K562 (cell line): ENCODE measurements around the gene EHMT2. TPM values are rescaled to one million over a fixed set of nuclear protein-coding genes. Genes with fewer than 3 reads are reported as not detected.

Source experiments
- CCNT2 ChIP-seq: IDR thresholded peaks from 2 replicates; pipeline ENCODE4 v1.6.1; 2011; ENCODE audit warnings: borderline replicate concordance, low read depth, mild to moderate bottlenecking, moderate library complexity, mixed read lengths, low read length; ENCODE audit not compliant: insufficient read length; ENCODE audit errors: extremely low read depth
- FOSL1 ChIP-seq: fragments of 200-800 bp; sonication (Bioruptor generic); conservative IDR thresholded peaks from 2 replicates; pipeline ENCODE4 v1.6.1; 2016; ENCODE audit warnings: missing genetic modification characterization, missing compliant biosample characterization
- GATA2 ChIP-seq: sonication (generic); formaldehyde crosslinking; IDR thresholded peaks from 2 replicates; pipeline ENCODE4 v1.4.0; 2020; ENCODE audit warnings: mild to moderate bottlenecking, missing genetic modification reagents
- HMGN3 ChIP-seq: IDR thresholded peaks from 2 replicates; pipeline ENCODE4 v1.6.1; 2011; ENCODE audit warnings: borderline replicate concordance, low read depth, mild to moderate bottlenecking, mixed read lengths, low read length; ENCODE audit not compliant: insufficient read length; ENCODE audit errors: extremely low read depth
- HNRNPH1 ChIP-seq: fragments of 200-400 bp; formaldehyde crosslinking; optimal IDR thresholded peaks from 2 replicates; pipeline ENCODE3; 2017; ENCODE audit warnings: low read depth, mild to moderate bottlenecking, low read length, moderate library complexity
- LEF1 ChIP-seq: fragments of 450-650 bp; IDR thresholded peaks from 2 replicates; pipeline ENCODE4 v1.6.1; 2016; ENCODE audit warnings: mild to moderate bottlenecking
- MEIS2 ChIP-seq: fragments of 450-650 bp; IDR thresholded peaks from 2 replicates; pipeline ENCODE4 v1.6.1; 2014; ENCODE audit warnings: mild to moderate bottlenecking; ENCODE audit not compliant: partially characterized antibody
- MYBL2 ChIP-seq, 2 experiments: fragments of 450-650 bp in 1 of 2; sonication (generic) in 1 of 2; formaldehyde crosslinking in 1 of 2; IDR thresholded peaks; 2 replicates each; pipeline versions ENCODE4 v1.6.1 to v1.8.1; 2017 to 2022; ENCODE audit warnings: borderline replicate concordance in 1 of 2, inconsistent platforms in 1 of 2, low read depth in 1 of 2, mild to moderate bottlenecking in 1 of 2, missing genetic modification reagents in 1 of 2, moderate library complexity in 1 of 2
- NFATC3 ChIP-seq: fragments of 450-650 bp; IDR thresholded peaks from 2 replicates; pipeline ENCODE4 v1.6.1; 2017; ENCODE audit warnings: mild to moderate bottlenecking
- PML ChIP-seq: IDR thresholded peaks from 2 replicates; pipeline ENCODE4 v1.6.1; 2012; ENCODE audit warnings: low read length, inconsistent platforms
- RFX7 ChIP-seq: fragments of 250-450 bp; sonication (Bioruptor Pico); IDR thresholded peaks from 2 replicates; pipeline ENCODE4 v1.5.1; 2021; ENCODE audit warnings: mild to moderate bottlenecking
- SMAD3 ChIP-seq: fragments of 450-650 bp; formaldehyde crosslinking; conservative IDR thresholded peaks from 2 replicates; pipeline ENCODE4 v1.4.0; 2020; ENCODE audit warnings: mild to moderate bottlenecking
- TOE1 ChIP-seq, 2 experiments: fragments of 450-650 bp in 1 of 2; sonication (generic) in 1 of 2; formaldehyde crosslinking in 1 of 2; IDR thresholded peaks; 2 replicates each; pipeline versions ENCODE4 v1.7.1 to v1.8.0; 2016 to 2022; ENCODE audit warnings: borderline replicate concordance in 2 of 2, mild to moderate bottlenecking in 2 of 2, antibody characterized with exemption in 1 of 2, inconsistent platforms in 1 of 2, low read depth in 1 of 2, missing genetic modification reagents in 1 of 2, moderate library complexity in 1 of 2
- U2AF2 ChIP-seq: fragments of 200-400 bp; formaldehyde crosslinking; optimal IDR thresholded peaks from 2 replicates; pipeline ENCODE3; 2017; ENCODE audit warnings: low read depth, mild to moderate bottlenecking, low read length
- ZNF3 ChIP-seq: fragments of 250-450 bp; sonication (Bioruptor Pico); IDR thresholded peaks from 2 replicates; pipeline ENCODE4 v1.5.0; 2021; ENCODE audit warnings: mild to moderate bottlenecking, moderate library complexity
- ZNF316 ChIP-seq: fragments of 450-650 bp; IDR thresholded peaks from 2 replicates; pipeline ENCODE4 v1.6.1; 2016
- ZNF75A ChIP-seq: fragments of 450-650 bp; formaldehyde crosslinking; IDR thresholded peaks from 2 replicates; pipeline ENCODE4 v1.4.0; 2020; ENCODE audit warnings: mild to moderate bottlenecking
- polyA plus RNA-seq, 8 experiments: library from polyadenylated mRNA; depleted of rRNA in 4 of 8; stranded (reverse) in 5 of 8; unstranded in 3 of 8; fragments of >200 nt; fragmentation: Nextera tagmentation in 2 of 8; fragmentation: Illumina TruSeq in 1 of 8; extraction: Ambion mirVana in 2 of 8; extraction: Trizol in 1 of 8; gene quantifications; 2 replicates each; pipeline versions ENCODE4 v1.2.1 to v1.2.3, GENCODE V29; 2011 to 2014; ENCODE audit warnings: inconsistent platforms in 1 of 8, missing spikeins in 1 of 8
- total RNA-seq, 7 experiments: library from RNA; depleted of rRNA in 6 of 7; stranded (reverse); fragments of >200 nt in 6 of 7; fragmentation: Illumina TruSeq in 2 of 7; extraction: Trizol in 2 of 7; gene quantifications; 2 replicates each; pipeline versions ENCODE4 v1.2.1 to v1.2.3, GENCODE V29; 2011 to 2021; ENCODE audit warnings: low replicate concordance in 1 of 7
- TF ChIP-seq, protein P1 (sequence below): fragments of 450-650 bp; IDR thresholded peaks from 2 replicates; pipeline ENCODE4 v1.6.1; 2017; ENCODE audit warnings: antibody characterized with exemption, mild to moderate bottlenecking
- TF ChIP-seq, protein P2 (sequence below): fragments of 450-650 bp; formaldehyde crosslinking; IDR thresholded peaks from 2 replicates; pipeline ENCODE4 v1.4.0; 2022; ENCODE audit warnings: missing genetic modification characterization
- TF ChIP-seq, protein P3 (sequence below): sonication (generic); formaldehyde crosslinking; IDR thresholded peaks from 2 replicates; pipeline ENCODE4 v1.8.1; 2023; ENCODE audit warnings: mild to moderate bottlenecking, missing genetic modification reagents

EHMT2 gene
- total and polyA plus RNA-seq, 9 of the 15 experiments (the other 6 are each of a cell fraction or from before 2014, with no cell fraction given): 2.1 to 63.8 (median 38.5) TPM

DNA sequence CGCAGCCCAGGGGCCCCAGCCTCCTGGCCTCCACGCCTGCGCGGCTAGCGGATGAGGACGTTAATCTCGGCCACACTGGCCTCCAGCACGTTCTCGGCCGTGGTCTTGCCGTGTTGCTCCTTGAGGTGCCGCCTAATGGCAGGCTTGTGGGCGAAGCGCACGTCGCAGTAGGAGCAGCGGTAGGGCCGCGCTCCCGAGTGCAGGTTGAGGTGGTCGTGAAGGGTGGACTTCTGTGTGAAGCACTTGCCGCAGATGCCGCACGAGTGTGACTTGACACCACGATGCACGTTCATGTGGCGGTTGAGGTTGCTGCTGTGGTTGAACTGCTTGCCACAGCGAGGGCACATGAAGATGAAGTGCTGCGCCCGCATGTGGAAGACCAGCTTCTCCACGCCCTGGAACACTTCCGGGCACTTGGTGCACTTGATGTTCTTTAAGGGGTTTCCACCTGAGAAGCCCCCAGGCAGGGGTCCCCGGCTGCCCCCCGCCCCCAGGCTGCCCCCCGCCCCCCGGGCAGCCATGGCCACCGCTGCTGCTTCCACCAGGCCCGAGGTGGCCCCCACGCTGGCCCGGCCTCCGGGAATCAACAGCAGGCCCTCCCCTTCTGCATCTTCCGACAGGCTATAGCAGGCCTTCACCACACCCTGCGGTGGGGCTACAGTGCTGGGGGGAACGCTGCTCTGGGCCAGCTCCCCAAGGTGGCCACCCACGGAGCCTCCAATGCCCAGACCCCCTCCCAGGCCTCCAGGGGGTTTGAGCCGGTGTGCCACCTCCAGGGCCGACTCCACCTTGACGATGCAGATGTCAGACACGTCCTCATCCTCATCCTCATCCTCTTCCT, 2.6 kb upstream of the EHMT2 start (continued):
- TF ChIP-seq ZNF75A (CRISPR knock-in tag): no peak
- peak; percentile 7 for TF ChIP-seq CCNT2
- TF ChIP-seq SMAD3 (CRISPR knock-in tag): no peak
- no peak for TF ChIP-seq ZNF316
- TF ChIP-seq, protein P1, sequence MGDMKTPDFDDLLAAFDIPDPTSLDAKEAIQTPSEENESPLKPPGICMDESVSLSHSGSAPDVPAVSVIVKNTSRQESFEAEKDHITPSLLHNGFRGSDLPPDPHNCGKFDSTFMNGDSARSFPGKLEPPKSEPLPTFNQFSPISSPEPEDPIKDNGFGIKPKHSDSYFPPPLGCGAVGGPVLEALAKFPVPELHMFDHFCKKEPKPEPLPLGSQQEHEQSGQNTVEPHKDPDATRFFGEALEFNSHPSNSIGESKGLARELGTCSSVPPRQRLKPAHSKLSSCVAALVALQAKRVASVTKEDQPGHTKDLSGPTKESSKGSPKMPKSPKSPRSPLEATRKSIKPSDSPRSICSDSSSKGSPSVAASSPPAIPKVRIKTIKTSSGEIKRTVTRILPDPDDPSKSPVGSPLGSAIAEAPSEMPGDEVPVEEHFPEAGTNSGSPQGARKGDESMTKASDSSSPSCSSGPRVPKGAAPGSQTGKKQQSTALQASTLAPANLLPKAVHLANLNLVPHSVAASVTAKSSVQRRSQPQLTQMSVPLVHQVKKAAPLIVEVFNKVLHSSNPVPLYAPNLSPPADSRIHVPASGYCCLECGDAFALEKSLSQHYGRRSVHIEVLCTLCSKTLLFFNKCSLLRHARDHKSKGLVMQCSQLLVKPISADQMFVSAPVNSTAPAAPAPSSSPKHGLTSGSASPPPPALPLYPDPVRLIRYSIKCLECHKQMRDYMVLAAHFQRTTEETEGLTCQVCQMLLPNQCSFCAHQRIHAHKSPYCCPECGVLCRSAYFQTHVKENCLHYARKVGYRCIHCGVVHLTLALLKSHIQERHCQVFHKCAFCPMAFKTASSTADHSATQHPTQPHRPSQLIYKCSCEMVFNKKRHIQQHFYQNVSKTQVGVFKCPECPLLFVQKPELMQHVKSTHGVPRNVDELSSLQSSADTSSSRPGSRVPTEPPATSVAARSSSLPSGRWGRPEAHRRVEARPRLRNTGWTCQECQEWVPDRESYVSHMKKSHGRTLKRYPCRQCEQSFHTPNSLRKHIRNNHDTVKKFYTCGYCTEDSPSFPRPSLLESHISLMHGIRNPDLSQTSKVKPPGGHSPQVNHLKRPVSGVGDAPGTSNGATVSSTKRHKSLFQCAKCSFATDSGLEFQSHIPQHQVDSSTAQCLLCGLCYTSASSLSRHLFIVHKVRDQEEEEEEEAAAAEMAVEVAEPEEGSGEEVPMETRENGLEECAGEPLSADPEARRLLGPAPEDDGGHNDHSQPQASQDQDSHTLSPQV: no peak
- TF ChIP-seq GATA2 (CRISPR knock-in tag): no peak
- no peak for TF ChIP-seq MYBL2 (IDR thresholded peaks at IDR 0.05; ENCODE audit: low read depth)
- no peak for TF ChIP-seq MYBL2 (CRISPR knock-in tag; IDR thresholded peaks at IDR 0.05; ENCODE audit: borderline replicate concordance)
- no peak for TF ChIP-seq HMGN3
- TF ChIP-seq LEF1: no peak
- TF ChIP-seq FOSL1: no peak
- TF ChIP-seq, protein P2, sequence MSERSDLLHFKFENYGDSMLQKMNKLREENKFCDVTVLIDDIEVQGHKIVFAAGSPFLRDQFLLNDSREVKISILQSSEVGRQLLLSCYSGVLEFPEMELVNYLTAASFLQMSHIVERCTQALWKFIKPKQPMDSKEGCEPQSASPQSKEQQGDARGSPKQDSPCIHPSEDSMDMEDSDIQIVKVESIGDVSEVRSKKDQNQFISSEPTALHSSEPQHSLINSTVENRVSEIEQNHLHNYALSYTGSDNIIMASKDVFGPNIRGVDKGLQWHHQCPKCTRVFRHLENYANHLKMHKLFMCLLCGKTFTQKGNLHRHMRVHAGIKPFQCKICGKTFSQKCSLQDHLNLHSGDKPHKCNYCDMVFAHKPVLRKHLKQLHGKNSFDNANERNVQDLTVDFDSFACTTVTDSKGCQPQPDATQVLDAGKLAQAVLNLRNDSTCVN (CRISPR knock-in tag): no peak
- TF ChIP-seq MEIS2: no peak
- TF ChIP-seq PML: no peak
- TF ChIP-seq NFATC3: no peak
- TF ChIP-seq RFX7 (CRISPR knock-in tag): no peak
- TF ChIP-seq, protein P3, sequence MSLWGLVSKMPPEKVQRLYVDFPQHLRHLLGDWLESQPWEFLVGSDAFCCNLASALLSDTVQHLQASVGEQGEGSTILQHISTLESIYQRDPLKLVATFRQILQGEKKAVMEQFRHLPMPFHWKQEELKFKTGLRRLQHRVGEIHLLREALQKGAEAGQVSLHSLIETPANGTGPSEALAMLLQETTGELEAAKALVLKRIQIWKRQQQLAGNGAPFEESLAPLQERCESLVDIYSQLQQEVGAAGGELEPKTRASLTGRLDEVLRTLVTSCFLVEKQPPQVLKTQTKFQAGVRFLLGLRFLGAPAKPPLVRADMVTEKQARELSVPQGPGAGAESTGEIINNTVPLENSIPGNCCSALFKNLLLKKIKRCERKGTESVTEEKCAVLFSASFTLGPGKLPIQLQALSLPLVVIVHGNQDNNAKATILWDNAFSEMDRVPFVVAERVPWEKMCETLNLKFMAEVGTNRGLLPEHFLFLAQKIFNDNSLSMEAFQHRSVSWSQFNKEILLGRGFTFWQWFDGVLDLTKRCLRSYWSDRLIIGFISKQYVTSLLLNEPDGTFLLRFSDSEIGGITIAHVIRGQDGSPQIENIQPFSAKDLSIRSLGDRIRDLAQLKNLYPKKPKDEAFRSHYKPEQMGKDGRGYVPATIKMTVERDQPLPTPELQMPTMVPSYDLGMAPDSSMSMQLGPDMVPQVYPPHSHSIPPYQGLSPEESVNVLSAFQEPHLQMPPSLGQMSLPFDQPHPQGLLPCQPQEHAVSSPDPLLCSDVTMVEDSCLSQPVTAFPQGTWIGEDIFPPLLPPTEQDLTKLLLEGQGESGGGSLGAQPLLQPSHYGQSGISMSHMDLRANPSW (CRISPR knock-in tag): no peak
- TF ChIP-seq TOE1 (IDR thresholded peaks at IDR 0.05; ENCODE audit: borderline replicate concordance): no peak
- TF ChIP-seq TOE1 (CRISPR knock-in tag; IDR thresholded peaks at IDR 0.05; ENCODE audit: borderline replicate concordance, low read depth): no peak
- TF ChIP-seq U2AF2: no peak
- TF ChIP-seq HNRNPH1: no peak
- TF ChIP-seq ZNF3: no peak
